ENCODE data around the gene TAS1R2.
"Not testable (repeated sequence)": the region's sequence is repeated elsewhere in the genome, so short reads cannot be mapped to it uniquely, and the experiment has no call there.

TAS1R2 gene

GRCh38 chr1:18868354-18868753, 8.9 kb upstream of the TAS1R2 start:
- no peak for DNase-seq

GRCh38 chr1:18866846-18867245, 7.4 kb upstream of the TAS1R2 start:
- DNase-seq, result no peak

- no peak for DNase-seq
These were observed 6.9 kb upstream of the TAS1R2 start for GRCh38 chr1:18866314-18866713.

GRCh38 chr1:18865176-18865575, 5.7 kb upstream of the TAS1R2 start:
- no peak for DNase-seq

- no peak for DNase-seq
These were observed 2.1 kb upstream of the TAS1R2 start for GRCh38 chr1:18861590-18861989.

GRCh38 chr1:18861082-18861481, 1.6 kb upstream of the TAS1R2 start:
- DNase-seq, result no peak

GRCh38 chr1:18858070-18858688, 1.3 kb downstream of the TAS1R2 start:
- DNase-seq, result no peak

GRCh38 chr1:18856435-18856834, 3.0 kb downstream of the TAS1R2 start:
- no peak for DNase-seq

GRCh38 chr1:18855573-18855972, 3.9 kb downstream of the TAS1R2 start:
- DNase-seq, result no peak

GRCh38 chr1:18854331-18855025, 5.0 kb downstream of the TAS1R2 start:
- no peak for DNase-seq

- DNase-seq, result no peak
These were observed 7.0 kb downstream of the TAS1R2 start for GRCh38 chr1:18852501-18852900.

GRCh38 chr1:18849261-18849711, 10.2 kb downstream of the TAS1R2 start:
- DNase-seq, result no peak

GRCh38 chr1:18847723-18848122, 11.7 kb downstream of the TAS1R2 start:
- DNase-seq, result not testable (repeated sequence)

- no peak for DNase-seq
These were observed 19.3 kb downstream of the TAS1R2 start for GRCh38 chr1:18840145-18840544.

GRCh38 chr1:18836654-18837053, 22.8 kb downstream of the TAS1R2 start:
- no peak for DNase-seq

GRCh38 chr1:18832319-18832718, 27.1 kb downstream of the TAS1R2 start:
- not testable (repeated sequence) for DNase-seq

GRCh38 chr1:18831656-18832055, 27.8 kb downstream of the TAS1R2 start:
- DNase-seq, result no peak

GRCh38 chr1:18830596-18830995, 28.9 kb downstream of the TAS1R2 start:
- no peak for DNase-seq

- no peak for DNase-seq
These were observed 29.8 kb downstream of the TAS1R2 start for GRCh38 chr1:18829671-18830070.

GRCh38 chr1:18828224-18828623, 31.2 kb downstream of the TAS1R2 start:
- peak in 1 of 2 donors; percentile 11 for DNase-seq

GRCh38 chr1:18823438-18823837, 36.0 kb downstream of the TAS1R2 start:
- DNase-seq, result no peak

- peak; percentile 13 to 38 for DNase-seq
These were observed 38.4 kb downstream of the TAS1R2 start for GRCh38 chr1:18820791-18821641.

GRCh38 chr1:18819986-18820790, 39.3 kb downstream of the TAS1R2 start:
- no peak for DNase-seq
